ENCODE results near the gene ATP1B1.

The ATP1B1 gene

DNA sequence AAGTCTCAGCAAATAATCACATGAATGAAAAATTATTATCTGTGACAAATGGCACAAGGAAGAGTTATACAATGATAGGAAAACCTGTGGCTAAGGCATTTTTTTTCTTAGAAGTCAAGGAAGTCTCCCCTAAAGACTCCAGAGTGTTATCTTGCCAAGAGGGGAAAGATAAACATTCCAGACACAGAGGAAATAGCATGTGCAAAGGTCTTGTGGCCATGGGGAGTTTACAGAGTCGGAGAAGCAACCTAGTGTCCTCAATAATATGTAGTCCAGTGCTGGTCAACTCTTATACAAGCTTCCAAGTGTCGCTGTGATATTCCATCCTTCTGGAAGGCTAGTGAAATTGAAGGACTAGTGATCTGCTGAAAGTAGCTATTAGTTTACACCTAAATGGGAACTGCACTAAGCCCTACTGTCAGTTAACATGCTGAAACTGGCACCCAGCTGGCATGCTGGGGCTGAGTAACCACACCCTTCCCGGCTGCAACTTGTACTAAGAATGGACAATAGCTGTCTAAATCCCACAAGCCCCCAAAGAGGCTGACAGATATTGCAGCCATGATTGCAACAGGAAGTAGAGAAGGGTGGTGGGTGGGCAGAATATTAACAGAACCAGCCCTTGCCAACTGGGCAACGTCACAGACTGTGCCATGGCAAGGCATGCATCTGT is 11.5 kb upstream of the ATP1B1 start:
- no peak for DNase-seq

DNA sequence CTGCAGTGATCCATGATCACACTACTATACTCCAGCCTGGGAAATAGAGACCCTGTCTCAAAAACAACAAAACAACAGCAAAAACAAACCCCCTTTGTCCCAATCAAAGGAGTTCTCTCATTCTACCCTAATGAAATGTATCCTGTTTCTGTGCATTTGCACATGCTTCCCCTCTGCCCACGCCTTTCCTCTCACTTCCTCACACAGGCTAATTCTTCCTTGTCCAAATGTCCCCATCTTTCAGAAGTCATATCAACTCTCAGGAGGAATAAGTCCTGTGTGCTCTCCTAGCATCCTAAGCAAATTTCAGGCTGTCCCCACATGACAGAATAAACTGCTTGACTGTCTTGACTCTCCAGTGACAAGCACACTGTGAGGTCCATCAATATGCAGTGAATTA is 8.1 kb upstream of the ATP1B1 start:
- no peak for DNase-seq

DNA sequence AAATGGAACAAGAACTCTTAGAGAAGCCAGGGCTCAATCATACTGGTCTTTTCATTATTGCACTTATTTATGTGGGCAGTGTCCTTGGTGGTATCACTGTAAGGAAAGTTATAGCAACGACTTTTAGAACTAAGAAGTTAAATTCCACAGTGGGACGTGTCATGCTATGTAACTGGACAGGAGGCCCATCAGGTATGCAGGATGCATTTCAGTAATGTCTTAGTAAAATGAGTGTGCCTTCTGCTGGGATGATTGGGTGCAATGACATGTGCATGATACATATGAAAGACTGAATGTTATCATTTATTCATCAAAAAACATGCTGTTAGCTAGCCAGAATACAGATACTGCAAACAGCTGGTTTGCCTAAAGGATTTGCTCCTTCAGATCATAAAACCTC is 6.9 kb upstream of the ATP1B1 start:
- DNase-seq = no peak

- DNase-seq = no peak
Measured at GRCh38 chr1:169100208-169100607, 6.3 kb upstream of the ATP1B1 start.

DNA sequence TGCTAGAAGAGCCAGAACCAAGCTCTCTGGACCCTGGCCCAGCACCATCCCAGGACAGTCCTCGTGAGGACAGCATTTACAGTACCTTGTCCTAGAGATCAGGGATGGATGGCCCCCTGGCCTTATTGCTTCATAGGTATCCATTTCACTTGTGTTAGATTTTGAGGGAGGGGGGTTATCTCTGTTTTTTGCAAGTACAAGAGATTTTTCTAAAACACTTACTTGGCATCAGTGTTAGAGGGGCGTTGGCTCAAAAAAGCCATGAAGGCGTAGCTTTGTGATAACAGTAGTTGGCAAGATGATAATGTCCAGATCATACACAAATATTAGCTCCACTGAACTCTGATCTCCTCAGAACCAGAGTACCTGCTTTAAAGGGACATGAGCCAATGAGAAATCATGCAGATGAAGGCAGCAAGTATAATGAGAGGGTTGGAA is 5.8 kb upstream of the ATP1B1 start:
- no peak for DNase-seq

GRCh38 chr1:169102567-169102966 is 3.9 kb upstream of the ATP1B1 start:
- DNase-seq = peak; percentile 51

DNA sequence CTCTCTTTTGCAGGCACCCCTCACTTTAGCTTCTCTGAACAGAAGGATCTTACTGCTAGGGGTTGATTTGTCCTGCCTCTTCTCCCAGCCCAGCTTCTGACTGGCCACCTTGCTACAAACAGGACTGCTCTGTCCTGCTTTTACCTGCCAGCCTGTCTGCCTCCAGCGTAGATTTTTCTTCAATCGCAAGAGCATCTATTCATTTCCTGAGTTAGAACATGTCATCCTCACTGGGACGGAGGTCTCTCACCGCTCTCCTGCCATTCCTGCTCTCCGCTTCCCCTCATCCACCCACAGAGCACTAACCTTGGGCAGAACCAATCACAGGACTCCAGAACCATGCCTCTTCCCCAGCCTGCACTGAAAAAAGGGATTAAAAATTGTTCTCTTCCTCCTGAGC is 3.5 kb upstream of the ATP1B1 start:
- no peak for DNase-seq

DNA sequence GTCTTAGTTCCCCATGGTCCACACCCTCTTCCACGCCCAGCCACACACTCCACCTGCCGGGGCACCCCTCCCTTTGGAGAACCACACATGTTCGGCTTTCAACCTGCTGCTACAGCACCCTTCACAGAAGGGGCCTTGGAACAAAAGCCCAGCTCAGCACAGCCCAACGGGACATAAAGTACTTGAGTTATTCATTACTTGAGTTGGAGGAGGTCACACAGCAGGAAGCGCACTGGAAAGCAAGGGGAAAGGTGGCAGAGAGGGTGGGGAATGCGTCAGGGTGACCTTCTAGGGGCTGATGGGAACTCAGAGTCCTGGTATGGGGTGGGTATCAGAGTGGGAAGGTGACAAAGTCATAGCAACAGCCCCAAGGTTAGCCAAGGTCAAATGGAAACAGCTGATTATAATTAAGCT is 3.0 kb upstream of the ATP1B1 start:
- no peak for DNase-seq

DNA sequence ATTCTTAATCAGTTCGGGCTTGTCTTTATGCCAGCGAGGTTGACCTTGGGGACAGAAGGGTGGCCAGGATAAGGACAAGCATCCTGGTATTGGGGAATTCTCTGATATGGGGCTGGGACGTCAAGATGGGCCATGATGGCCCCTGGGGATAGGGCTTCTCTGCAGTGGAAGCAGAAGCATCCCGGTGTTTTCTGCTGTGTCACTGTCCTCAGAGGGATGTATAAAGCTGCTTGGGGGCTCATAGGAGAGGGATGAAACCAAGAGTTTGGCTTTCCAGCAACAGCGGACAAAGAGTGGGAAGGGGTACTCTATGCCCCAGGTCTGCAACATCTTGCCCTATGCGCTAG is 1.4 kb upstream of the ATP1B1 start:
- DNase-seq = no peak

DNA sequence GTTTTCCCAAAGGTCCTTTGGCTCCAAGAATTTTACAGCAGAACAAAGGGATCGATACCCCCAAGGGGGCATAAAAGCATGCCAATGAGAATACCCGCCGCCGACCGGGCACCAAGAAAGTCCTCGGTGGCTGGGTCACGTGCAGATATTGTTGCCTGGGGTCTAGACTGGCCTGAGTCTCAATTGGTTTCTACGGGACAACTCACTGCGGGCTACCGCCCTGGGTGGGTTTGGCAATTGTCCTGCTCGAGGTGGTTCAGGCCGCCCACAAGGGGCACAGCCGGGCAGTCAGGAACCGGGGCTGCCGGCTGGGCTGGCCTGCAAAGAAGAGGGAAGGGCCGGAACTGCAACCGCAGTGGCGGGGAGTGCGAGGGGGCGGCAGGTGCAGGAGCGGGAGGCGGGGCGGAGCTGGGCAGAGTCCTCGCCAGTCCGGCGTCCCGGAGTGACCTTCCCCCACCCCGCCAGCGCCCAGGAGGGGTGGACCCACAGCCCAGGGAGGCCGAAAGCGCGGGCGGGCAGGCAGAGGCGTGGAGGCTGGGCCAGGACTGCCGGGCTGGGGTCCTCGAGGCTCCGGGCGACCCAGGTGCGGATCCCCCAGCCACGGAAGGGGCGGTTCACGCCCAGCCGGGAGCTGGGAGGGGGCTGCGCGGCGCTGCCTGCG is 926 bp upstream of the ATP1B1 start:
- peak; percentile 83 for DNase-seq

DNA sequence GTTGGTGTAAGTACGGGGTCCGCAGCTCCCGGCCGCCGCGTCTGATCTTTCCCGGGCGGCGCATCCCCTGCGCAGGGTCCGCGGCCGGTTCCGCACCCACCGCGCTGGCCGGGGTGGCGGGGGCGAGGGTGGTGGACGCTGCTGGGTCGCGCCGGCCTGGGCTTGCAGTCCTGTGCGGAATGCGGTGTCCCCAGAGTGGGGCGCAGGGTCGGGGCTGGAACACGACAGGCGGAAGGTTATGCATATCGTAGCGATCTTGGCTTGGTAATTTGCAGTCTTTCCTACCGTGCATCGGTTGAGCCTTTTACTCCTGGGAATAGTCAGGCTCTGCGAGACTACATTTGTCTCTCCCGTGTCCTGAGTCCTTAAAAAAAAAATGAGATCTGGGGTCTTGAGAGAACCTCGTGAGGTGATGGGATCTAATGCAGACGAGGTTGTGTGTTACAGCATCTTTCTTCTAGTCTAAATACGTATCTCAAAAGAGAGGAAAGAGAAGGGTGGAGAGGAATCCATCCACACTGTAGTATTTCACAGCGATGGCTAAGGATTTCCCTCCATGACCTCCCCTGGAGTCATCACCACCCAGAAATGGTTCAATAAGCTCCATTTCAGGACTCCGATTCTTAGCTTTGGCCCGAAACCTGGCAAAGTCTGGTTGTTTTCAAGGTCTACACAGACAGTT is 572 bp downstream of the ATP1B1 start:
- peak; percentile 41 for DNase-seq

DNA sequence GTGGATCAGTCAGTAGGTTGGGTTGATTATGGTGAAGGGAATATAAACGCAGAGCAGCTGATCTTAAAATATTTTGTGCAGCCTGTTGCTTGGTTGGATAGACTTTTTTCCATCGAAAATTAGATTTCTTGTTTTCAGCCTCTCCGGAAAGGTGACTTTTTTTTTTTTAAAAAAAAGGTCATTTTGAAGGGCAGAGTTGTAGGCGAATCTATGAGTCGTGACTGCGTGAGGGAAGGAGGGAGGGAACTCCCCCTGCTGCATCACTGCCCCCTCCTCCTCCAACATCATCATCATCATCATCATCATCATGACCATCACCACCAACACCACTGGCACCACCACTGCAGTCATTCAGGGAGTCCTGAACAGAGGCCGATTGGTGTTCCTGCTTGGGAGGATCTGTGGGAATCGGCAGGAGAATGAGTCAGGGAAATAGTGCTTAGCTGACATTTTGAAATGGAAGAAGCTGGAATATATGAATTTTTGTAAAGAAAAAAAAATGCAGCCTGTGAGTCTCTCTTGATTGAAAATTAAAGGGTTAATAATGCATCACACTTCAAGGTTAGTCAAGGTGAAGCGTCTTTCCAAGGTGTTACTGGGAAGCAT is 1.2 kb downstream of the ATP1B1 start:
- DNase-seq = no peak

DNA sequence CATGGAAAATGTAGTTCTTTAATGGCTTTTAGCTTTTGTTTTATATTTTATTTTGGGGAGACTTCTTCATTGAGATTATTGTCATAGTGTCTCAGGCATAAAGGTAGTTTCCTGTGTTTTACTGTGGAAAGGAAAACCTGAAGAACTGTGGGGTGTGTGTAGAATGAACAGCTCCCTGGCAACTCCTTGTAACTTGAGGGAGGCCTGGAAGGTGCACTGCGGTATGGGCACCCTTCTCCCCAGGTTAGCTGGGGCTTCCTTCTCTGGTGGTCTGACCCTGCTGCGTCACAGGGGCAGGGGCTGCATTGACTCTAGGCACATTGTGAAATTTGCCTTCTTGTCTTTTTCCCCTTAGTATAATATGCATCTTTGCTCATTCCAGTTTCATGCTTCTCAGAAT is 1.7 kb downstream of the ATP1B1 start:
- DNase-seq = no peak

- DNase-seq = no peak
Measured at GRCh38 chr1:169108863-169109560, 2.5 kb downstream of the ATP1B1 start.

GRCh38 chr1:169109561-169110134 is 3.2 kb downstream of the ATP1B1 start:
- DNase-seq = peak; percentile 48

DNA sequence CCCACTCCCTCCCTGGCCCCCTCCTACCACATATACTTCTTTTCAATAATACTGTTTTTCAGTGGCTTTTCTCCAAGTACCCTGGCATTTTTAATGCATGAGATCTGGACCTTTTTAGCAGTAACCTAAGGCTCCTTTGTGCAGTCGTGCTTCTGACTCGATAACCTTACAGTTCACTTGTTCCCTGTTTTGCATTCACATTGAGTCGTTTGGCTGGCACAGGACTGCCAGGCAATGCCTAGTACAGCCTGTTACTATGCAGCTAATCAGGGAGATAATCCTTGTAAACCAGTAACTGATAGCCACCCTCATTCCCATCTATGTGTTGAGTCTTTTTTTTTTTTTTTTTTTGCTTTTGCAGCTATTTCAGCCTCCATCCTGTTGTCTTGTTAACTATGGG is 3.7 kb downstream of the ATP1B1 start:
- DNase-seq = no peak

DNA sequence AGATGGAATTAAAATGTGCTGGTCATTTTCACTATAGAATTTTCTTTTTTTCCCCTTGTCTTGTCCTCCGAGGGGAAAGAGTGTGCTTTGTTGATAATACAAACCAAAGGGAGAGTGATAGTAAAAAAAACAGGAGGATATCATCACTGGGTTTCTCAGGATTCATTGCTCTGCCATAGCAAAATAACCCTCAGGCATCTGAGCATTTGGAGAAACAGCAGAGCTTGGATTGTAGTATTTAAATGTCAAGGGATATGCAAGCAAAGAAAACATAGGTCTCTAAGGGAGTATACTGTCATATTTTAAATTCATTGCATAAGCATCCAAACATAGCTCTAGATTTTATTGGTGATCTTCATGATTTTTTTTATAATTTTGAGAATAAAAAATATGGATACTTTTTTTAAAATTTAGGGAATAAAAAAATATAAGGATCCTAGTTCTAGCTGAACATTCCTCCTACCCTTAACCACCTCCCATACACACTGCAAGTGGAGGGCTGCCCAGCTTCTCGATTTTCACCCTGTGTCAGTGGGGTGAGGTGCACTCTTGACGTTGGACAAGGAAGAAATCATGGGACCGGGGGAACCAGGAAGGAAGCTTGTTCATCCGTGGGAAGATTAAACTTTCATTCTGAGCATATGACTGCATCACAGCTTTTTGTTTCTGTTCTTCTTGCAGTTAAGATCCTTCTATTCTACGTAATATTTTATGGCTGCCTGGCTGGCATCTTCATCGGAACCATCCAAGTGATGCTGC is 4.4 kb downstream of the ATP1B1 start:
- DNase-seq = no peak

DNA sequence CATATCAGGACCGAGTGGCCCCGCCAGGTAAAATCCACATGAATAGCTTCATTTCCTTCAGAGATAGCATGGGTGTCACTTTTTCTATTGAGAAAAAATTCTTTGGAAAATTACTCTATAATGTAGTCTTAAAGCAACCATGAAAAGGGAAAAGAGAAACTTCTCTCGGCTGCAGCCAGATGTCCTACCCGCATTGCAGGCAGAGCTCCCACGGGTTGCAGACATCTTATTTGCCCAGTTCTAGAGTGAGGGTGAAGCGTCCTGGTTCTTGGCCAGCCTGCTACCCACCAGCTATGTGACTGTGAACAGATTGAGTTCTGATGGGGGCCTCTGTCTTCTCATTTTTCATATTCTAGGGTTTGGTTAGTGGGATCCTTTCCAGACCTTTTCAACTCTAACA is 5.0 kb downstream of the ATP1B1 start:
- DNase-seq = no peak

DNA sequence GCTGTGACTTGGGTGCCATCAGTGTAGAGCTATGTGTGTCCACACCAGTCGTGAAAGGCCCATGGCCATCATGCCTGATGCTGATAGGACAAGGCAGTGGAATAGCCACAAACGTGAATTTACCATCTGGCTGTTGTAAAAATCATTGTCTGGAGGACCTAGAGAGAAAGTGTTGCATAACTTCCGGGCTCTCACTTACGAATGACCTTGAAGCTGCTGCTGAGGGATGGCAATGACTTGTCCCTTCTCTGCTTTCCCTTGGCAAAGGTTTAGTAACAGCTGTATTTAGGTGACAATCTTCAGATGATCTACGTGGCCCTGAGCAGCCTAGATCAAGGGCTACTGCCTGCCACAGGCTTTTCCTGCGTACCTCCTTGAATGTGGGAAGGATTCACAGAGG is 5.8 kb downstream of the ATP1B1 start:
- no peak for DNase-seq

DNA sequence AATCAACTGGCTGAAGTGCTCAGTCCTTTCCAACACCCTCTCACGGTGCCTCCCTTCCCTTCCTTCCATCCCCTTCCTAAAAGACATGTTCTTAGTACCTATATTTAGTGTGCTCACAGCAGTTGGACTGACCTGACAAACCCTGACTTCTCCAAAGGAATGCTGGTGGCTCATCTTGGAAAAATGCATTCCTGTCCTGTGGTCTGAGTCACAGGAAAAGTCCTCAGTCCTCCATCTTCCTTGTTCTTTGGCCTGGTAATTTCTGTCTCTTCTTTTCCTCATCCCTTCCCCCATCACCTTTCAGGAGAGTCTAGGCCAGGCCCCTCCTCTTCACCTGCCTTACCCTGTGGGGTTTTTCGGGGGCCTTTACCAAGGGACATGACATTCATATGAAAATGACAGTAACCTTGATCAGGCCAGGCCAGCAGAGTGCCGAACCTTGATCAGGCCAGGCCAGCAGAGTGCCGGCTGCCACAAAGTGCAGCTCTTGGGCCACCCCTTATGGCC is 7.2 kb downstream of the ATP1B1 start:
- no peak for DNase-seq

DNA sequence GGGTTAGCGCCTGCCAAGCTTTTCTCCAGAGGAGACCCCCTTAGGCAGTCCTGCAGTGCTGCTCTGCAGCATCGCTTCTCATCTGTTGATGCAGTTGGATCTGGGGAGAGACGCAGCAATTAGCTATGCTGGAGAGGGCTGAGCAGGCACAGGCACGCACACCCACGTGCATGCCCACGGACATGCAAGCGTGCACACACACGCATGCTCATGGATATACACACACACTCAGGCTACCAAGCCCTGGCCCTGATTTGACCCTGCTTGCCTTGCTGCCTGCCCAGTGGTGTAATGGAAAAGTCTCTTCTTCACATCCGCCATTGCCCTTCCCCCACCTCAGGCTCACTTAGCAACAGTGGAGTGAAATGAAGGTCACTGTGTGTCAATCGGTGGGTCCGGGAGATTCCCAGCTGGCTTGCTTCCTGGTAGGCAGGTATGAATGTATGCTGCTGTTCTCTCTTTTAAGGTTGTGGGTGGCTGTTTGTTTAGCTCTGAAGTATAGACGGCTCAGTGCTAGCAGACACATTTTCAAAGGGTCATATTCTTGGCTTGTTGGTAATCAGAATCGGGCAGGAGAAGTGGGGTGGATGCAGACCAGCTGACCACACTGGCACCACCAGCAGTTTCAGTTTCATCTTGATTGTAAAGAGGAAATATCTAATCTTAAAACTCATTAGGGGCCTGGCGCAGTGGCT is 9.5 kb downstream of the ATP1B1 start:
- peak; percentile 47 for DNase-seq

Measured in femur (tissue), 1 donor.